Hepatocyte (in vitro differentiated cells): ENCODE data around the gene SCGB2B2. TPM values are rescaled to one million over a fixed set of nuclear protein-coding genes. Genes with fewer than 3 reads are reported as not detected.

Experiments
- DNase-seq: peaks from one replicate; pipeline ENCODE4 v3.0.0-alpha.2; 2016; ENCODE audit warnings: low spot score
- H2AFZ ChIP-seq: fragments of 200-600 bp; sonication (generic); 2 replicates; pipeline ENCODE4 v1.6.0; 2016; ENCODE audit warnings: antibody characterized with exemption, mild to moderate bottlenecking
- H3K27ac ChIP-seq: fragments of 200-600 bp; sonication (generic); 2 replicates; pipeline ENCODE4 v1.5.1; 2016; ENCODE audit warnings: mild to moderate bottlenecking
- H3K27me3 ChIP-seq: fragments of 200-600 bp; sonication (generic); 2 replicates; pipeline ENCODE4 v1.6.1; 2016
- H3K36me3 ChIP-seq: fragments of 200-600 bp; sonication (generic); replicated peaks from 2 replicates; pipeline ENCODE4 v1.5.1; 2016; ENCODE audit warnings: low read depth; ENCODE audit not compliant: insufficient read depth
- H3K4me1 ChIP-seq: fragments of 200-600 bp; sonication (generic); 2 replicates; pipeline ENCODE4 v1.5.1; 2016; ENCODE audit warnings: mild to moderate bottlenecking, moderate library complexity; ENCODE audit not compliant: insufficient read depth
- H3K4me2 ChIP-seq: fragments of 200-600 bp; sonication (generic); 2 replicates; pipeline ENCODE4 v1.6.0; 2016
- H3K4me3 ChIP-seq: fragments of 200-600 bp; sonication (generic); 2 replicates; pipeline ENCODE4 v1.5.1; 2016; ENCODE audit warnings: mild to moderate bottlenecking
- H3K79me2 ChIP-seq: fragments of 200-600 bp; sonication (generic); 2 replicates; pipeline ENCODE4 v1.6.0; 2017; ENCODE audit warnings: mild to moderate bottlenecking
- H3K9me2 ChIP-seq: fragments of 200-600 bp; sonication (generic); replicated peaks from 2 replicates; pipeline ENCODE4 v1.6.0; 2017; ENCODE audit warnings: mild to moderate bottlenecking; ENCODE audit not compliant: insufficient read depth
- H3K9me3 ChIP-seq: fragments of 200-600 bp; sonication (generic); 2 replicates; pipeline ENCODE4 v1.5.1; 2016; ENCODE audit warnings: low read depth, mild to moderate bottlenecking
- H4K20me1 ChIP-seq: fragments of 200-600 bp; sonication (generic); 2 replicates; pipeline ENCODE4 v1.6.0; 2016; ENCODE audit warnings: mild to moderate bottlenecking; ENCODE audit not compliant: insufficient read depth, poor library complexity, severe bottlenecking
- CTCF ChIP-seq: fragments of 200-600 bp; sonication (generic); IDR thresholded peaks from 2 replicates; pipeline ENCODE4 v1.5.1; 2016; ENCODE audit warnings: antibody characterized with exemption, mild to moderate bottlenecking; ENCODE audit not compliant: poor library complexity
- EZH2 ChIP-seq: fragments of 200-600 bp; sonication (generic); IDR thresholded peaks from 2 replicates; pipeline ENCODE4 v1.6.1; 2016; ENCODE audit warnings: antibody characterized with exemption, mild to moderate bottlenecking, borderline replicate concordance
- EZH2phosphoT487 ChIP-seq: fragments of 200-600 bp; sonication (generic); IDR thresholded peaks from one replicate; pipeline ENCODE4 v1.6.1; 2018; ENCODE audit warnings: antibody characterized with exemption, mild to moderate bottlenecking, low read depth, moderate library complexity; ENCODE audit not compliant: unreplicated experiment, severe bottlenecking
- WGBS: methylation state at CpG from one replicate; pipeline ENCODE4 v1.1.6; 2016; ENCODE audit warnings: low lambda C conversion rate; ENCODE audit errors: missing lambda C conversion rate; 5-methylcytosine and 5-hydroxymethylcytosine counted together
- polyA plus RNA-seq: library from polyadenylated mRNA; unstranded; fragments of >200 nt; fragmentation: Nextera tagmentation; extraction: Ambion mirVana; gene quantifications from 2 replicates; pipeline ENCODE4 v1.2.1, GENCODE V29; 2016
- total RNA-seq: library from RNA; depleted of rRNA; stranded (reverse); fragments of >200 nt; gene quantifications from 2 replicates; pipeline ENCODE4 v1.2.3, GENCODE V29; 2014

Gene SCGB2B2
- total and polyA plus RNA-seq, 2 experiments from 2014 or later = 0.13 TPM; not detected in 1

GRCh38 chr19:34675919-34676318, 1.0 kb downstream of the SCGB2B2 start:
- no peaks in the 10 kb centered on the region for H3K36me3 ChIP-seq
- H3K4me3 ChIP-seq = no peak overlapping the region
- no peak for DNase-seq
- peaks cover 23% of the 10 kb centered on the region for H3K4me1 ChIP-seq
- H3K27ac ChIP-seq = no peak overlapping the region
- peaks cover 17% of the 10 kb centered on the region for H3K79me2 ChIP-seq
- no peaks in the 10 kb centered on the region for H3K9me2 ChIP-seq
- peaks cover 10% of the 10 kb centered on the region for H3K9me3 ChIP-seq
- H3K4me2 ChIP-seq = peak overlapping the region; percentile 78
- no peaks in the 10 kb centered on the region for H3K27me3 ChIP-seq
- WGBS = 96% methylated on average over 9 of the region's 9 CpGs
- H2AFZ ChIP-seq = peak overlapping the region; percentile 79
- no peaks in the 10 kb centered on the region for H4K20me1 ChIP-seq
- TF ChIP-seq EZH2 = no peak
- no peak for TF ChIP-seq EZH2phosphoT487
- no peak for TF ChIP-seq CTCF

- Histone ChIP-seq H3K4me2 (peak overlapping the region; percentile 42), H3K4me3 (no peak overlapping the region), H3K36me3 (no peaks in the 10 kb centered on the region), H3K79me2 (peaks cover 17% of the 10 kb centered on the region), H3K27ac (no peak overlapping the region), H3K4me1 (peaks cover 23% of the 10 kb centered on the region), H4K20me1 (no peaks in the 10 kb centered on the region), H2AFZ (no peak overlapping the region), H3K9me2 (no peaks in the 10 kb centered on the region), H3K27me3 (no peaks in the 10 kb centered on the region), H3K9me3 (peaks cover 4% of the 10 kb centered on the region)
- DNase-seq = no peak
- TF ChIP-seq EZH2phosphoT487 (no peak), CTCF (no peak), EZH2 (no peak)
- WGBS = 96% methylated on average over 3 of the region's 3 CpGs
These were observed 1.7 kb downstream of the SCGB2B2 start for GRCh38 chr19:34675250-34675649.

- no peak for TF ChIP-seq EZH2
- no peak for TF ChIP-seq EZH2phosphoT487
- no peak for TF ChIP-seq CTCF
- Histone ChIP-seq H3K4me2 (peak overlapping the region; percentile 42), H3K27ac (peak overlapping the region; percentile 78), H3K36me3 (no peaks in the 10 kb centered on the region), H4K20me1 (no peaks in the 10 kb centered on the region), H3K79me2 (peaks cover 6% of the 10 kb centered on the region), H3K4me3 (no peak overlapping the region), H3K27me3 (no peaks in the 10 kb centered on the region), H2AFZ (no peak overlapping the region), H3K9me2 (no peaks in the 10 kb centered on the region), H3K4me1 (peaks cover 20% of the 10 kb centered on the region), H3K9me3 (no peaks in the 10 kb centered on the region)
- peak; percentile 33 for DNase-seq
- WGBS = 74% methylated on average over 3 of the region's 3 CpGs
These were observed 3.4 kb downstream of the SCGB2B2 start for GRCh38 chr19:34673590-34673989.

GRCh38 chr19:34671972-34672371, 5.0 kb downstream of the SCGB2B2 start:
- no peaks in the 10 kb centered on the region for H3K79me2 ChIP-seq
- H3K27me3 ChIP-seq = no peaks in the 10 kb centered on the region
- no peak overlapping the region for H3K27ac ChIP-seq
- WGBS = 97% methylated on average over 3 of the region's 3 CpGs
- H4K20me1 ChIP-seq = no peaks in the 10 kb centered on the region
- no peak for DNase-seq
- no peak overlapping the region for H3K4me2 ChIP-seq
- H3K36me3 ChIP-seq = no peaks in the 10 kb centered on the region
- no peak for TF ChIP-seq EZH2phosphoT487
- TF ChIP-seq EZH2 = no peak
- no peak overlapping the region for H2AFZ ChIP-seq
- H3K9me3 ChIP-seq = no peaks in the 10 kb centered on the region
- no peak overlapping the region for H3K4me3 ChIP-seq
- peaks cover 14% of the 10 kb centered on the region for H3K4me1 ChIP-seq
- no peaks in the 10 kb centered on the region for H3K9me2 ChIP-seq
